ENCODE data around the gene STXBP5.

DNA sequence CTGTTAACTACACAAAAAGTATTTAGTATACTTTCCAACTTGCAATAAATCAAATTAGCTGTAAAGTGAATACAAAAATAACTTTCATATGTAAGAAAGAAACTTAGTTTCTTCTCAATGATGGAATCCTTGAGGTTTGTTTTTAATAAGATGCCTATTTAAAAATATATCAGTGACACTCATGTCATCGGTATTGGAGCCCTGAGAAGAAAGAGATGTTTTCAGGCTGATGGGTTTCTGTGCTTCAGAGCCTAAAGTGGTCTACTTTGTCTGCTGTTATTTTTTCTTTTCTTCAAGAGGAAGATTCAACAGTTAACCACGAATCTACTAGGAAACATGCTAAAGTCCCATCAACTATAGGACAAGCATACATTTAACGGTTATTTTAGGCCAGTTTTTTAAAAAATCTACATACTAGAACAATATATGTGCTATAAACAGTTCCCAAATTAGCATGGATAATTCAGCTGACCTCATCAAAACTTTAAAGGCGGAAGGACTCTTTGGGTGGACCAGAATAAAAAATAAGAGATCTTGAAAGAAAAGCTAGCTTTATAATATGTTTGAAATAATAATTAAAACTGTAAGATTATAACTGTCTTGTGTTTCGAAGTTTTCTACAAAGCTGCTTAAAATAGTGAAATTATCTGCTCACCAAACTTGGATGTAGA lies 157.2 kb downstream of the STXBP5 start:
- no peak for TF ChIP-seq POLR2A (IDR thresholded peaks at IDR 0.05; ENCODE audit: low read length)
- no peak for TF ChIP-seq GATA1 (IDR thresholded peaks at IDR 0.05; ENCODE audit: low read depth, low read length)
